ENCODE results near the gene CHCHD3.
A peak's percentile ranks its signal among the peaks of the same experiment; 100 is the strongest.

The CHCHD3 gene

DNA sequence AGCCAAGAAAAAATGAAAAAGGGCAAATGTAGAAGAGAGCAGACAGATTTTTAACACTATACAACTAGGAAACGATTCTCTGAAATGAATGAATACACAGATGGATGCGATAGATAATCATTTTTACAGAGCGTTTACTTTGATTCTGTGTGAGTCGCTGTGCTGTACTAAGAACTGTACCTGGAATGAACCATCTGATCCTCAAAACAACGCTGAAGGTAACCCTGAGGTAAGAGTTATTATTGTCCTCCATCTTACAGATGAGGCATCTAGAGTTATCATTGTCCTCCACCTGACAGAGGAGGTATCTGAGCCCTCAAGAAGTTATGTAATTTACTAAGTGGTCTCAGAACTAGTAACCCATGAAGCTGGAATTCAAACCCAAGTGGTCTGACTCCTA is 80.2 kb downstream of the CHCHD3 start:
- Mint-ChIP-seq H3K36me3 (ENCODE audit: insufficient read depth) (peaks cover 5% of the 10 kb centered on the region), H3K27me3 (no peaks in the 10 kb centered on the region), H3K4me3 (no peak overlapping the region), H3K4me1 (ENCODE audit: low read depth in 2 of 2) (peaks cover 14 to 25% of the 10 kb centered on the region in 2 donors), H3K27ac (no peak overlapping the region), H3K9me3 (no peaks in the 10 kb centered on the region)
- ATAC-seq (replicated peaks) (no peak), DNase-seq (no peak)

DNA sequence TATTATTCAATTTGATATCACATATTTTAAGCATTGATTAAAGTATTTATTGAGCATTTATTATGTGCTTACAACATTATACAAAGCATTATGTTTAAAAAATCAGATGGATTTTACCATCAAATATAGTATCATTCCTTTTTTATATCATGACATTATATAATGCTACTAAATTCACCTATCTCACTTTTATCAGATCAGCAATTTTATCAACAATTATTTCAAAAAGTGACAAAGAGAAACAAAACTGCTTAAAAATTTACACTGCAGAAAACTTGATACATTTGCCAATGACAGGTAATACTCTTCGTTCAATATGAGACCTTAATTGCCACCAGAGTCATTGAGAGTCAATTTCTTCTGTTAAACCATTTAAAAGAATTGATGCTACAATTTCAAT is 82.0 kb downstream of the CHCHD3 start:
- H3K36me3 Mint-ChIP-seq (ENCODE audit: insufficient read depth), result peaks cover 5% of the 10 kb centered on the region
- H3K4me1 Mint-ChIP-seq (ENCODE audit: low read depth in 2 of 2), result peaks cover 21 to 37% of the 10 kb centered on the region in 2 donors
- no peak overlapping the region for H3K27ac Mint-ChIP-seq
- H3K27me3 Mint-ChIP-seq, result no peaks in the 10 kb centered on the region
- ATAC-seq (replicated peaks) (no peak), DNase-seq (no peak)
- no peak overlapping the region for H3K4me3 Mint-ChIP-seq
- no peaks in the 10 kb centered on the region for H3K9me3 Mint-ChIP-seq

DNA sequence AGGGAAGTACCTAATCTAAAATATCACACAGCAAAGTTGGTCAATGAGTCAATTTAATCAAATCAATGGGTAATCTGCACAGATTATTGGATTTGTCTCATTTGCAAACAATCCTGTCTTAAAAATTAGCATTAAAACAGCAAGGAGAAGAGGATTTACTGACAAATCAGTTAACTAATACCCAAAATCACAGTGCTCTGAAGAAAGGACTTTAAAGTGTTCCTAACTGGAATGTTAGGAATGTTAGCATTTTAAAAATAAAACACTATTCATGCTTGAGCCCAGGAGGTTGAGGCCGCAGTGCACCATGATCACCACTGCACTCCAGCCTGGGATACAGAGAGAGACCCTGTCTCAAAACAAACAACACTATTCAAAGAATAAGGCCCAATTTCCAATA is 83.1 kb downstream of the CHCHD3 start:
- Mint-ChIP-seq H3K27ac (no peak overlapping the region), H3K36me3 (ENCODE audit: insufficient read depth) (no peaks in the 10 kb centered on the region), H3K4me3 (no peak overlapping the region), H3K9me3 (no peaks in the 10 kb centered on the region), H3K27me3 (no peaks in the 10 kb centered on the region), H3K4me1 (ENCODE audit: low read depth in 2 of 2) (peaks cover 20 to 39% of the 10 kb centered on the region in 2 donors)
- no peak for ATAC-seq (replicated peaks)
- DNase-seq, result no peak

DNA sequence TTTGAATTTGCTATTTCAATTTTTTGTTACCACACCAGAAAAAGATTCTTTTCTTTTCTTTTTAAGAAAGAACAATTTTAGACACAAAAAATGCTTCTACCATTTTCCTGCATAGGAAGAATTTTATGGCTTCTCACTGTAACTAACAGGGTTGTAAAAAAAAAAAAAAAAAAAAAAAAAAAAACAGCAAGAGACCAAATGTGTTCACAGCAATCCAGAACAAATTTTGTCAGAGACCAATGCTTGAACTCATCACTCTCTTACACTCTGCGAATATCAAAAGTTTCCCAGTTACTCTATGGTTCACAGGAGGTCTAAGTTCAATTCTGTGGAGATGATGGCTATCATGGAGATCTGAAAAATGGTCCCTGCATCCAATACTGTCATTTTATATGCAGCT is 84.4 kb downstream of the CHCHD3 start:
- Mint-ChIP-seq H3K27me3 (no peaks in the 10 kb centered on the region), H3K36me3 (ENCODE audit: insufficient read depth) (no peaks in the 10 kb centered on the region)
- ATAC-seq (replicated peaks), result no peak

DNA sequence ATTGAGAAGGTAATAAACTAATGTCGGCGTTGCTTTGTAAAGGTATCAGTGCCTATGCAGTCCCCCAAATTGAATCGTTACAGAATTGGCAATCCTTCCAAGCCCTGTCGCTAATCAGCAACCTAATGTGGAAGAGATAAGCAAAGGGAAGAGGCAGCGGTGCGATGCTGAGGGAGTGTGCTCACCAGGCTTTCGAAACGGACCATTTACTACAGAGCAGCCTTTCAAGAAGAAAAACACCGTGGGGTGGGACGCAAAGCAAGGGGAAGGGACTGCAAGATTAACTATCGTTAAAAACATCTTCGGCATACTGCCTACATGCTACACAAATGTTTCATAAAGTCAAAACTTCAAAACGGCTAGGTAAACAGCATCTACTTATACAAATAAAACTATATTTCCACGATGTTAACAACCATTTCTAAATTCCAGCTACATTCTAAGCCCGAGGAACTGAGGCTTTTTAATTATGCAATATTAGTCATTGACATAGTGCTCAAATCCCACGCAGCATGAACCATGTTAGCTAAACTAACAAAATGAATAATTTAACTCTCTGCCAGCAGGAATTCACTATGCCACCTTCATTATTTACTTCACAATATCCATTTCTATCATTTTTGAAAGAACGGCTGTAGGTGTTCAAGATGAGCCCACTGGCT is 85.2 kb downstream of the CHCHD3 start:
- DNase-seq, result no peak
- Mint-ChIP-seq H3K9me3 (no peaks in the 10 kb centered on the region), H3K4me3 (no peak overlapping the region), H3K4me1 (ENCODE audit: low read depth in 2 of 2) (peaks cover 24 to 38% of the 10 kb centered on the region in 2 donors), H3K36me3 (ENCODE audit: insufficient read depth) (no peaks in the 10 kb centered on the region), H3K27ac (no peak overlapping the region), H3K27me3 (no peaks in the 10 kb centered on the region)
- no peak for ATAC-seq (replicated peaks)

More for the DNA sequence above, 84.4 kb downstream of the CHCHD3 start:
- no peak overlapping the region for H3K27ac Mint-ChIP-seq
- no peak overlapping the region for H3K4me3 Mint-ChIP-seq
- DNase-seq, result no peak
- H3K9me3 Mint-ChIP-seq, result no peaks in the 10 kb centered on the region
- peaks cover 21 to 33% of the 10 kb centered on the region in 2 donors for H3K4me1 Mint-ChIP-seq (ENCODE audit: low read depth in 2 of 2)

DNA sequence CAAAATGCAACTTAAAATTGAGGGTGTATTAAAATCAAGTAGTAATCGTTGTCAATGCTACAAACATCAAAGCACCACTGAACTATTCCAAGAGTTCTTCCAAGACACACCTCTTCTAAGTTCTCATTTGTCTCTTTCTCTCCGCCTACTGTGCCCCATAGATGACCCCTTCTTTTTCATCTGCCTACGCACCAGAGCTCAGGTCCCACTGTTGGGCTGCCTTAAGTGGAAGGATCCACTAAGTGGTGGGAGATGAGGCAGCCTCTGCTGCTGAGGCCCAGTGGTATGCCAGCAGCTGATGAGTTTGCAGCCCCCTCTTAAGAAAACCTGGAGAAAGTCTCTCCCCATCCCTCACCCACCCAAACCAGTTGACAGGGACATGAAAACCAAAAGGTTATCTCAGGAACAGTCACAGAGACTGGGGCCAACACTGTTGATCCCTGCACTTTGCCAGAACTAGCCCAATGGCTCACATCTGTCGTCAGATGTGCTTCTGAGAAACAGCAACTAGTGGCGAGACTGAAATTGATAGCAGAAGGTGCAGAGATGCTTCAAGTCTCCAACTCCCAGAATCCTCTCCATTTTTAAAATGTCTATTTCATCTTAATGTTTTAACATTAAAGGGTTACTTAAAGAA is 88.4 kb downstream of the CHCHD3 start:
- Mint-ChIP-seq H3K27ac (no peak overlapping the region), H3K27me3 (no peaks in the 10 kb centered on the region)

DNA sequence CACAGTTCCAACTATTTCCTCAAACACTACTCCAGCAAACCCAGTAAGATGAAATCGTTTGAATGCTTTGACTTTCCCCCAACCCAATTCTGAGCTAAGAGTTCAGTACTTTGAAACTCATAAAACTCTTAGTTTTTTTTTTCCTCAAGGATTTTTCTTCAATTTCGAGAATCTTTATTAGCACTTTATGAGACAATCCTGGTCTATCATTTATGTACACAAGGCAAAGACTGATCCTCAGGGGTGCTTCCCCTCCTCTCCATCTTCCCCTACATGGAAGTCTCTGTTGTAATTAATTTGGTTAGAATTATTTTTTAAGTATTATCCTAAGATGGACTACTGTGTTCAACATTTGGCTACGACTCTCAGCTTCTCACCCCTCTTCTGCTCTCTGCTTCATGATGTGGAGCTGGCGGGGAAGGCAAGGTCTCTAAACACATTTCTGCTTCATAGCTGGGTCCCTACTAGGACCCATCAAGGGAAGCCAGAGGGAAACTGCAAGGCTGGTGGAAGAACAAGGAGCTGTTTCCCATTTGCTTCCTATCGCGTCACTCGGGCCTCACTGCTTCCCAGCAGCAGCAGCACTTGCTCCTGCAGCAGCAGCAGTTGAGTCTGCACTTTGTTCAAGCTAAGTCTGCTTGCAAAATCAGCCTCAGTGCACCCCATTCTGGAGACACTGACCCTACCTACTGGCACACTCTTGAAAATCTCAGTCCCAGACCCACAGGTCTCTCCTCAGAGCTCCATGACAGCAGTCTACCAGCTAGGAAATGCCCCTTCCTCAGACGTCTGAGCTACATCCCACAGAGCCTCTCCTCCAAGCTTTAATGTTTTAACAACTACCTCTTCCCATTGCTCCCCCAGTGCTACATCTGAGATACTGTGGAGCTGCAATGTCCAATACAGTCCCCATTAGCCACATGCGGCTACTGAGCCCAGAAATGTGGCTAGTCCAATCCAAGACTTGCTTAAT is 90.0 kb downstream of the CHCHD3 start:
- Mint-ChIP-seq H3K4me3 (no peak overlapping the region), H3K4me1 (ENCODE audit: low read depth in 2 of 2) (peaks cover 21 to 42% of the 10 kb centered on the region in 2 donors), H3K27ac (peak overlapping the region in 1 of 2 donors; percentile 68), H3K36me3 (ENCODE audit: insufficient read depth) (peaks cover 2% of the 10 kb centered on the region), H3K9me3 (no peaks in the 10 kb centered on the region), H3K27me3 (no peaks in the 10 kb centered on the region)
- DNase-seq (no peak), ATAC-seq (replicated peaks) (no peak)

More for the DNA sequence above, 88.4 kb downstream of the CHCHD3 start:
- ATAC-seq (replicated peaks), result no peak
- Mint-ChIP-seq H3K36me3 (ENCODE audit: insufficient read depth) (no peaks in the 10 kb centered on the region), H3K4me3 (no peak overlapping the region), H3K9me3 (no peaks in the 10 kb centered on the region), H3K4me1 (ENCODE audit: low read depth in 2 of 2) (peaks cover 21 to 41% of the 10 kb centered on the region in 2 donors)
- no peak for DNase-seq

DNA sequence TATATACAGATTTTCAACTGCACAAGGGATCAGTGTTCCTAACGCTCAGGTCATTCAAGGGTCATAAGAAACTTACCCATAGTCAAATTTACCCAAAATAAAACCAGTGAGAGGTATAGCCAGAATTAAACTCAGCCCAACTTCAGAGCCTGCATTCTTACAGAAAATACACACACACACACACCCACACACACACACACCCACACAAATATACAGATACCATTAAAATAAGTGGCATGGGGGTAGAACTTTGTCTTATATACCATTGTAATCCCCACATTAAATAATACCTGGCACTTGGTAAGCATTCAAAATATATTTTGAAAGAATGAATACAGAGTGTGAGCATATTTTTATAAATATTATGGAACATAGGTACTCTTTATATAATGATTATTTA is 93.8 kb downstream of the CHCHD3 start:
- no peak for ATAC-seq (replicated peaks)
- Mint-ChIP-seq H3K27me3 (no peaks in the 10 kb centered on the region), H3K36me3 (ENCODE audit: insufficient read depth) (peaks cover 2% of the 10 kb centered on the region), H3K4me1 (ENCODE audit: low read depth in 2 of 2) (peaks cover 10 to 19% of the 10 kb centered on the region in 2 donors), H3K9me3 (no peaks in the 10 kb centered on the region), H3K27ac (no peak overlapping the region), H3K4me3 (no peak overlapping the region)
- no peak for DNase-seq

DNA sequence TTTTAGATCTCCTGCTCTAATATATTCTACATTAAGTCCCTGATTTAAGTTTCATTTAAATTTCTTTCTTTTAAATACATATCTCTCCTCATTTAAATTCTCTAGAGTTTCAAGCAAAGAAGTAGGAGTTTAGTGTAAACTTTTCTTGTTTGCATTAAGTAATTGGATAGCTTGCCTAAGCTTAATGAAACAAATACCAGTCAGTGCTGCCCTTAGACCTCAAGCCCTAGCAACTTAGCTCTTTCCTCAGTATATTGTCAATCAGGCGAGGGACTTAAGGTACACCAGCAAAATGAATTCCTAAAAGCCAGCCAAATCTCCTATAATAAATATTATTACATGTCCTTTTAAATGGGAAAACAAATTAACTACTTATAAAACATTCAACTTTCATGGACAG is 101.5 kb downstream of the CHCHD3 start:
- Mint-ChIP-seq H3K4me1 (ENCODE audit: low read depth in 2 of 2) (peaks cover 5 to 17% of the 10 kb centered on the region in 2 donors), H3K36me3 (ENCODE audit: insufficient read depth) (no peaks in the 10 kb centered on the region), H3K27ac (no peak overlapping the region), H3K9me3 (no peaks in the 10 kb centered on the region), H3K27me3 (no peaks in the 10 kb centered on the region), H3K4me3 (no peak overlapping the region)
- ATAC-seq (replicated peaks) (no peak), DNase-seq (no peak)

DNA sequence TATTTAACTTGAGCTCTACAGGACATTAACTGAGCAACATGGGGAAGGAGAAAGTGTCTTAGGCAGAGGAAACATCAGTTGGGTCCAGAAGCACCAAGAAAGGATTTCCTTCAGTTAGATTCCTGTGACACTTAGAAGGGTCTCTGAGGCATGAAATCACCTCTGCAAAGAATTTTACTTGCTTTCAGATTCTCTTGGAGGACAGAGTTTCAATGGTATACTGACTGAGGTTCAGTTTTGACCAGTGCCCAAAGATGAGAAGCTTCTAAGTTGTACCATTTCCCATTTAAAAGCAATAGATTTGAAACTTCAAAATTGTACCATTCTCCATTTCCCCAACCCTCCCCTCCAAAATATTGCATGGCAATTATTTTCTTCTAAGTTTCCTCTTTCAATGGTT is 102.4 kb downstream of the CHCHD3 start:
- Mint-ChIP-seq H3K27ac (peak overlapping the region in 1 of 2 donors; percentile 28), H3K27me3 (no peaks in the 10 kb centered on the region), H3K4me3 (no peak overlapping the region), H3K36me3 (ENCODE audit: insufficient read depth) (no peaks in the 10 kb centered on the region), H3K9me3 (no peaks in the 10 kb centered on the region), H3K4me1 (ENCODE audit: low read depth in 2 of 2) (peaks cover 5 to 17% of the 10 kb centered on the region in 2 donors)
- ATAC-seq (replicated peaks), result no peak
- DNase-seq, result no peak

DNA sequence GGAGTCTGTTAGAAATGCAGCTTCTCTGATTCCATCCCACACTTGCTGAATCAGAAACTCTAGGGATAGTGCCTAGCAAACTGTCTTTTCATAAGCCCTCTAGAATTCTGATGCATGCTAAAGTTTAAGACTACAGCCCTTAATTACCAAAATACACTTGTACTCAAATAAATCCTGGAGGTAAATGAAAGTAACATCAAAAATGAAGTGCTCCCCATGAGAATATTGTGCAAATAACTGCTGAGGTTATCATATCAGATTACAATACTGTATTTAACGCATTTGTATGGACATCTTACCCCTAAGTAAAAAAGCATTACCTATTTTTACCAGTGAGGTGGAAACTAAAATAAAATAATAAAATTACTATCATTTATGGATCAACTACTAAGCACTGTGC is 104.7 kb downstream of the CHCHD3 start:
- Mint-ChIP-seq H3K4me3 (no peak overlapping the region), H3K27ac (no peak overlapping the region), H3K9me3 (no peaks in the 10 kb centered on the region), H3K27me3 (no peaks in the 10 kb centered on the region), H3K36me3 (ENCODE audit: insufficient read depth) (no peaks in the 10 kb centered on the region), H3K4me1 (ENCODE audit: low read depth in 2 of 2) (peaks cover 5 to 17% of the 10 kb centered on the region in 2 donors)
- no peak for DNase-seq
- no peak for ATAC-seq (replicated peaks)

DNA sequence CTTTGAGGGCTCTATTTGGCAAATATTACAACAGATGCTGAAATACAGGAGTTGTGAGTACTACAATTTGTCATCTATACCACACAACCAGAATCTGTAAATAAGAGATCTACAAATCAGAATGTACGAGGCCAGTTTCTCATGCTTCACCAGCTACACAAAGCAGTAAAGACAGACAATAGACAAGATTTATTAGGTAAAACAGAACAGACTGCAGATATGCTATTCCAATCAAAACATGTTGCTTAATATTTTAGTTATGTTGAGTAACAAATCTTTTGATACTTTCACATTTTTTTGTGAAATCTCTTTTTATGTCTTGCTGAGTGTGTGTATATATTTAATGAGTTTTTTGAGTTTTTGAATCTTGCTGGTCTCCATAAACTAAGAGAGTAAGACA is 109.1 kb downstream of the CHCHD3 start:
- no peak for ATAC-seq (replicated peaks)
- Mint-ChIP-seq H3K9me3 (no peaks in the 10 kb centered on the region), H3K4me1 (ENCODE audit: low read depth in 2 of 2) (peaks cover 4 to 6% of the 10 kb centered on the region in 2 donors), H3K27ac (peak overlapping the region in 1 of 2 donors; percentile 57), H3K36me3 (ENCODE audit: insufficient read depth) (no peaks in the 10 kb centered on the region), H3K4me3 (no peak overlapping the region), H3K27me3 (no peaks in the 10 kb centered on the region)
- DNase-seq, result no peak

DNA sequence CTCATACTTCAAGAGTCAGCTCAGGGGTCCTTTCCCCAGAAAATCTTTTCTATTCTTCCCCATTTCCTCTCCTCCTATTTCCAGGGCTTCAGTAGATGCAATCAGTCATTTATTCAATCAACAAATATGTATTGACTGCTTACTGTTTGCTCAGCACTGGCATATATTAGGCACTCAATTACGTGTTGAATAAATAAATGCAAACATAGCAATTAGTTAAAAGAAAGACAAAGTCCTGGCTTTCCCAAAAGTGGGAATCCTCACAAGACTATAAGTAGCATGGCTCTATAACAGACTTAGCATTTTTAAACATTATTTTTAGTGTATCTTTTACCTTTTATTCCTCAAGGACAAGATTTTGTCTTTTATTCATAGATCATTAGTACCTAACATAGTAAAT is 111.6 kb downstream of the CHCHD3 start:
- no peak overlapping the region for H3K27ac Mint-ChIP-seq
- no peaks in the 10 kb centered on the region for H3K9me3 Mint-ChIP-seq
- no peaks in the 10 kb centered on the region for H3K27me3 Mint-ChIP-seq

More for the DNA sequence above, 111.6 kb downstream of the CHCHD3 start:
- ATAC-seq (replicated peaks), result no peak
- Mint-ChIP-seq H3K4me1 (ENCODE audit: low read depth in 2 of 2) (peaks cover 2 to 6% of the 10 kb centered on the region in 2 donors), H3K4me3 (no peak overlapping the region), H3K36me3 (ENCODE audit: insufficient read depth) (no peaks in the 10 kb centered on the region)
- DNase-seq, result no peak

Measured in effector memory CD8-positive, alpha-beta T cell (primary cell).